H9 (cell line): ENCODE results near the gene RYR1. TPM values are rescaled to one million over a fixed set of nuclear protein-coding genes. Genes with fewer than 3 reads are reported as not detected.

Source experiments
- DNase-seq: peaks from one replicate; pipeline ENCODE4 v3.0.0-alpha.2; 2017
- H2AFZ ChIP-seq: one replicate; pipeline ENCODE4 v1.6.1; 2013; ENCODE audit warnings: mild to moderate bottlenecking, low read length, control low read depth, moderate library complexity
- H2AK5ac ChIP-seq: 2 replicates; pipeline ENCODE4 v1.6.1; 2013; ENCODE audit warnings: low read length, control low read depth, mixed read lengths; ENCODE audit not compliant: insufficient read length
- H2BK120ac ChIP-seq: one replicate; pipeline ENCODE4 v1.6.1; 2013; ENCODE audit warnings: low read depth, mild to moderate bottlenecking, low read length, control low read depth, inconsistent platforms; ENCODE audit not compliant: poor library complexity, severe bottlenecking
- H2BK12ac ChIP-seq: 2 replicates; pipeline ENCODE4 v1.6.1; 2013; ENCODE audit warnings: low read length, control low read depth, mixed read lengths, low read depth; ENCODE audit not compliant: insufficient read length
- H2BK15ac ChIP-seq: 2 replicates; pipeline ENCODE4 v1.6.1; 2013; ENCODE audit warnings: low read depth, low read length, control low read depth
- H2BK20ac ChIP-seq: one replicate; pipeline ENCODE4 v1.6.1; 2013; ENCODE audit warnings: low read depth, mild to moderate bottlenecking, low read length, control low read depth, inconsistent platforms; ENCODE audit not compliant: poor library complexity, severe bottlenecking
- H2BK5ac ChIP-seq: 2 replicates; pipeline ENCODE4 v1.6.1; 2013; ENCODE audit warnings: low read length, control low read depth, mixed read lengths; ENCODE audit not compliant: insufficient read length
- H3K14ac ChIP-seq: 2 replicates; pipeline ENCODE4 v1.6.1; 2013; ENCODE audit warnings: low read length, control low read depth; ENCODE audit not compliant: insufficient read depth
- H3K18ac ChIP-seq: 2 replicates; pipeline ENCODE4 v1.6.1; 2013; ENCODE audit warnings: low read depth, mild to moderate bottlenecking, mixed read lengths, low read length, control low read depth; ENCODE audit not compliant: insufficient read length
- H3K23ac ChIP-seq: 2 replicates; pipeline ENCODE4 v1.6.1; 2013; ENCODE audit warnings: low read length, control low read depth, mixed read lengths, low read depth; ENCODE audit not compliant: insufficient read length
- H3K23me2 ChIP-seq: 2 replicates; pipeline ENCODE4 v1.6.1; 2013; ENCODE audit warnings: low read depth, mild to moderate bottlenecking, mixed read lengths, low read length, control low read depth; ENCODE audit not compliant: insufficient read length, poor library complexity, severe bottlenecking
- H3K27ac ChIP-seq: 2 replicates; pipeline ENCODE4 v1.5.1; 2013; ENCODE audit warnings: low read length, control low read depth, mixed read lengths, low read depth; ENCODE audit not compliant: insufficient read length
- H3K27me3 ChIP-seq: 2 replicates; pipeline ENCODE4 v1.6.1; 2013; ENCODE audit warnings: low read length, control low read depth, inconsistent platforms; ENCODE audit not compliant: insufficient read depth
- H3K4ac ChIP-seq: 2 replicates; pipeline ENCODE4 v1.6.1; 2013; ENCODE audit warnings: low read depth, mild to moderate bottlenecking, control low read depth, inconsistent platforms, low read length, moderate library complexity
- H3K4me1 ChIP-seq: 2 replicates; pipeline ENCODE4 v1.6.1; 2013; ENCODE audit warnings: low read length, control low read depth, inconsistent platforms; ENCODE audit not compliant: insufficient read depth
- H3K4me2 ChIP-seq: 2 replicates; pipeline ENCODE4 v1.6.1; 2013; ENCODE audit warnings: low read length, control low read depth, mixed read lengths; ENCODE audit not compliant: insufficient read length, insufficient read depth
- H3K56ac ChIP-seq: 2 replicates; pipeline ENCODE4 v1.6.1; 2013; ENCODE audit warnings: low read depth, mild to moderate bottlenecking, mixed read lengths, low read length, control low read depth; ENCODE audit not compliant: insufficient read length
- H3K79me1 ChIP-seq: 2 replicates; pipeline ENCODE4 v1.6.1; 2013; ENCODE audit warnings: low read depth, mild to moderate bottlenecking, moderate library complexity, low read length, control low read depth, inconsistent platforms; ENCODE audit not compliant: insufficient read depth, poor library complexity, severe bottlenecking
- H3K79me2 ChIP-seq: 2 replicates; pipeline ENCODE4 v1.6.1; 2013; ENCODE audit warnings: low read length, control low read depth, inconsistent platforms; ENCODE audit not compliant: insufficient read depth
- H3K9ac ChIP-seq: 2 replicates; pipeline ENCODE4 v1.6.1; 2013; ENCODE audit warnings: low read length, control low read depth, mixed read lengths; ENCODE audit not compliant: insufficient read length; ENCODE audit errors: extremely low read depth
- H3K9me3 ChIP-seq: one replicate; pipeline ENCODE4 v1.6.1; 2013; ENCODE audit warnings: low read depth, low read length, inconsistent platforms; ENCODE audit not compliant: control insufficient read depth
- H3T11ph ChIP-seq: one replicate; pipeline ENCODE4 v1.6.1; 2013; ENCODE audit warnings: mild to moderate bottlenecking, low read length, control low read depth, inconsistent platforms
- H4K20me1 ChIP-seq: one replicate; pipeline ENCODE4 v1.6.1; 2013; ENCODE audit not compliant: control insufficient read depth, insufficient read length, insufficient read depth
- H4K5ac ChIP-seq: 2 replicates; pipeline ENCODE4 v1.6.1; 2013; ENCODE audit warnings: low read depth, mild to moderate bottlenecking, mixed read lengths, low read length, control low read depth; ENCODE audit not compliant: insufficient read length
- H4K8ac ChIP-seq: replicated peaks from 2 replicates; pipeline ENCODE4 v1.6.1; 2013; ENCODE audit warnings: low read length, control low read depth, mixed read lengths, low read depth; ENCODE audit not compliant: insufficient read length
- H4K91ac ChIP-seq: 2 replicates; pipeline ENCODE4 v1.6.1; 2013; ENCODE audit warnings: low read depth, mild to moderate bottlenecking, moderate library complexity, mixed read lengths, low read length, control low read depth; ENCODE audit not compliant: insufficient read length
- H3K27ac Mint-ChIP-seq, 3 experiments: 2 replicates in 2 of 3; 3 replicates in 1 of 3; pipeline ENCODE4 v1.8.0; 2020 to 2021; ENCODE audit warnings: mixed read lengths in 3 of 3, mild to moderate bottlenecking in 1 of 3, moderate library complexity in 1 of 3
- H3K27me3 Mint-ChIP-seq: 2 replicates; pipeline ENCODE4 v1.8.0; 2021; ENCODE audit warnings: low read depth, mild to moderate bottlenecking, moderate library complexity, mixed read lengths
- H3K36me3 Mint-ChIP-seq, 3 experiments: 2 replicates in 2 of 3; 3 replicates in 1 of 3; pipeline ENCODE4 v1.8.0; 2020 to 2021; ENCODE audit warnings: low read depth in 3 of 3, mixed read lengths in 3 of 3; ENCODE audit not compliant: insufficient read depth in 1 of 3
- H3K4me1 Mint-ChIP-seq, 2 experiments: 2 replicates each; pipeline ENCODE4 v1.8.0; 2020; ENCODE audit warnings: mixed read lengths in 2 of 2
- H3K4me3 Mint-ChIP-seq, 2 experiments: 2 replicates in 1 of 2; 3 replicates in 1 of 2; pipeline ENCODE4 v1.8.0; 2020 to 2021; ENCODE audit warnings: mild to moderate bottlenecking in 2 of 2, mixed read lengths in 2 of 2, moderate library complexity in 1 of 2
- H3K9me3 Mint-ChIP-seq, 2 experiments: 2 replicates in 1 of 2; 3 replicates in 1 of 2; pipeline ENCODE4 v1.8.0; 2020; ENCODE audit warnings: mild to moderate bottlenecking in 2 of 2, mixed read lengths in 2 of 2, moderate library complexity in 1 of 2
- CTCF ChIP-seq: fragments of 200-600 bp; sonication (generic); conservative IDR thresholded peaks from 3 replicates; pipeline ENCODE4 v1.8.0; 2021; ENCODE audit warnings: antibody characterized with exemption, mild to moderate bottlenecking
- WGBS: extraction: QIAGEN DNeasy Blood & Tissue Kit; methylation state at CpG from one replicate; pipeline ENCODE4 v1.1.7; 2013; ENCODE audit warnings: missing lambda C conversion rate, low lambda C conversion rate, mixed read lengths; ENCODE audit not compliant: insufficient read length; ENCODE audit errors: extremely low coverage; 5-methylcytosine and 5-hydroxymethylcytosine counted together
- total RNA-seq: library from RNA; stranded (reverse); gene quantifications from 2 replicates; pipeline ENCODE4 v1.2.1, GENCODE V29; 2021

The RYR1 gene
- total RNA-seq, 1 experiment from 2014 or later = 8.9 TPM

GRCh38 chr19:38508507-38508906 is 75.0 kb downstream of the RYR1 start:
- Histone ChIP-seq H3K79me2 (no peaks in the 10 kb centered on the region), H2AFZ (no peak overlapping the region), H3K27me3 (no peaks in the 10 kb centered on the region), H2BK15ac (no peak overlapping the region), H2AK5ac (no peak overlapping the region), H3K4me1 (no peaks in the 10 kb centered on the region; the same call in 1 of the 2 replicates), H3K4me2 (no peak overlapping the region), H3K23ac (no peak overlapping the region), H2BK12ac (no peak overlapping the region), H2BK5ac (no peak overlapping the region), H4K8ac (no peak overlapping the region), H2BK20ac (no peak overlapping the region), H3K27ac (no peak overlapping the region), H4K91ac (no peak overlapping the region), H3K14ac (no peak overlapping the region), H3K9ac (no peak overlapping the region), H2BK120ac (no peak overlapping the region), H3K23me2 (no peaks in the 10 kb centered on the region), H3K18ac (no peak overlapping the region), H4K5ac (no peak overlapping the region), H3K79me1 (no peaks in the 10 kb centered on the region), H3T11ph (no peak overlapping the region), H3K9me3 (no peaks in the 10 kb centered on the region), H4K20me1 (no peaks in the 10 kb centered on the region), H3K4ac (no peak overlapping the region), H3K56ac (no peak overlapping the region)
- peaks cover 9 to 13% of the 10 kb centered on the region in 2 experiments; a peak in 3 of 4 replicates for H3K4me1 Mint-ChIP-seq
- H3K27ac Mint-ChIP-seq = no peak overlapping the region
- no peak for TF ChIP-seq CTCF
- H3K36me3 Mint-ChIP-seq = peaks cover 41 to 65% (median 53%) of the 10 kb centered on the region in 3 experiments; a peak in 6 of 7 replicates
- DNase-seq = no peak
- no peak overlapping the region for H3K4me3 Mint-ChIP-seq
- WGBS = no CpG with 5 or more reads among the region's 6 CpGs
- H3K27me3 Mint-ChIP-seq = no peaks in the 10 kb centered on the region; the same call in 1 of the 2 replicates
- H3K9me3 Mint-ChIP-seq = no peaks in the 10 kb centered on the region
